Stimulated activated CD4-positive, alpha-beta T cell treated with anti-CD3 and anti-CD28 coated beads, TNF-alpha, amount 100 ng/mL, for 24 hours (primary cell): Measurements from ENCODE around the gene KCND2.
"Not testable (repeated sequence)": the region's sequence is repeated elsewhere in the genome, so short reads cannot be mapped to it uniquely, and the experiment has no call there.

Experiments
- DNase-seq, 3 experiments: peaks; one replicate each; pipeline ENCODE4 v3.0.0-alpha.2; 2020; ENCODE audit warnings: low read depth in 3 of 3

Gene KCND2

GRCh38 chr7:120742372-120742771, 469.4 kb downstream of the KCND2 start:
- no peak for DNase-seq

- no peak for DNase-seq
Measured at GRCh38 chr7:120743128-120743527, 470.2 kb downstream of the KCND2 start.

GRCh38 chr7:120760050-120760449, 487.1 kb downstream of the KCND2 start:
- DNase-seq: no peak

DNA sequence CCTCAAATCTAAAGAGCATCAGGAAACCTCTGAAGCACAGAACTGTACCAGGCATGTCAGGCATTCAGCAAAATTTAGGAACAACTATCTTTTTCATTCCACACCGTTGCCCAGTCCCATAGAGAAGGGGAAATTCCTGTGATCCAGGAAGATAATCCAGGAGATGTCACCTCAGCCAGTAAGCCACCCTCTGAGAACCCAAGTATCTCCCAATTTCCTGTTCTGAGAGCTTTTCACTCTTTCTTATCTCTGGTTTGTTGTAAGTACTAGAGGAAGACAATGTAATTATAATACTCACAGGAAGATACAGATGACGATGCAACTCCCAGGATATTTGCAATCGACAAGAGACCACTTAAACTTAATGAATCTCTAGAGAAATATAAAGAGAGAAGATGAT, 487.9 kb downstream of the KCND2 start:
- DNase-seq: no peak

DNA sequence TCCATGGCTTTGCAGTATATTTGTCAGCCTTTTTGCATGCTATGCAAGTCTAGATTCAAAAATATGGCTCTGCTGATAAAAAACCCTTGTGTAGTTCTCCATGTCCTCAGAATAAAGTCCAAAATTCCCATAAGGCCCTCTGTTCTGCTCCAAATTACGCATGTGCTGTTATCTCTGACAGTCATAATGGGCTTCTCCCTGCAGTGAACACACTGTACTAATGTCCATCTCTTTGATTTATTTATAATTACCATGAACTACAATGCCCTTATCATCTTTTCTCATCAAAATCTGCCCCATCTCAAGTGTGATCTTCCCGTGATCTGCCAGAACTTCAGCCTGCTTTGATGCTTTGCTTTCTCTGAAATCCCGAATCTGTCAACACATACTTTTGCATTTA, 497.2 kb downstream of the KCND2 start:
- DNase-seq: no peak

GRCh38 chr7:120774481-120774880, 501.5 kb downstream of the KCND2 start:
- DNase-seq: no peak

- DNase-seq: no peak
Measured at GRCh38 chr7:120775755-120776154, 502.8 kb downstream of the KCND2 start.

DNA sequence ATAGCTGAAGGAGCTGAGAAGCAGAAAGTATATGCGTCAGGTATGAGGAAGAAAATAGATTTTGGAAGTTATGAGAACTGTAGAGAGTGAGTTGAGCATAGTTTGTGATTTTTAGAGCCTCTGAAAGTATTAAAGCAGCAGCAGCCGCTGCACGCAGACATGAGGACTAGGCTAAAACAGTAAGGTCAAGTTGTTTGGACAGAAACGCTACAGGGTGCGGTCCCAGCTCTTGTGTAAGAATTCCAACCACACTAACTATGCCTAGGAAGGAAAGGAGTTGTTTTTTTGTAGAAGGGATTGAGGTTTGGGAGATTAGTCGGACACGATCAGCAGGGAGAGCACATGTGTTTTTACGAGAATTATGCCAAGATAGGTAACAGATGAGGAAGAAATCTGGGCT, 506.1 kb downstream of the KCND2 start:
- DNase-seq: not testable (repeated sequence)

DNA sequence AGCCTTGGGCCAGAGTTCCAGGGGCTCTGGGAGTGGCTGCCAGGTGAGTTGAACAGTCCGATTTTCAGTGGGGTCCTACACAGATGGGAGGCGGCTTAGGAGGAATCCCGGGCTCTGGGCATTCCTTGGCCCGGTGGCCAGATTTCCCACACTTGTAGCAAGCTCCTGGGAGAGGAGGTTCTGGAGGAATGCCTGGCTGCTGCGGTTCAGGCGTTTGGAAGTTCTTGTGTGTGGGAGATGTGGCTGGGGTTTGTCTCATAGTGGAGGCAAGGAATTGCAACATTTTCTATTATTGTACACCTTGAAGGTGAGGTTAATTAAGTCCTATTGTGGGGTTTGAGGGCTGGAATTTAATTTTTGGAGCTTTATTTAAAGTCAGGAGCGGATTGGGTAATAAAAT, 507.5 kb downstream of the KCND2 start:
- not testable (repeated sequence) for DNase-seq

DNA sequence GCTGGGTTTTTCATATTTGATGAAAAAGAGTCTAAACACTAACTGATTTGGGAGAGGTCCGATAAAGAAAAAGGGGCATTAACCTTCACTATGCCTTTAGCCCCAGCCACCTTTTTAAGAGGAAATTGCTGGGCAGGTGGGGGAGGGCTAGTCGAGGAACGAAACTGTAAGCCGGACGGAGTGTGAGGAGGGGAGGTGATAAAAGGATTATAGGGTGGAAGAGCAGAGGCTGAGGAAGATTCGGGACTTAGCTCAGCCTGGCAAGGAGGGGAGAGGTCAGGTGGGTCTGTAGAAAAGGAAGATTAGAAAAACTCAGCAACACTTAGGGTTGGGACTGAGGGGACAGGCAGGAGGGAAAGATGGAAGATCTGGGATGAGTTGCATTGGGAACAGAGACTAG, 508.0 kb downstream of the KCND2 start:
- no peak for DNase-seq

DNA sequence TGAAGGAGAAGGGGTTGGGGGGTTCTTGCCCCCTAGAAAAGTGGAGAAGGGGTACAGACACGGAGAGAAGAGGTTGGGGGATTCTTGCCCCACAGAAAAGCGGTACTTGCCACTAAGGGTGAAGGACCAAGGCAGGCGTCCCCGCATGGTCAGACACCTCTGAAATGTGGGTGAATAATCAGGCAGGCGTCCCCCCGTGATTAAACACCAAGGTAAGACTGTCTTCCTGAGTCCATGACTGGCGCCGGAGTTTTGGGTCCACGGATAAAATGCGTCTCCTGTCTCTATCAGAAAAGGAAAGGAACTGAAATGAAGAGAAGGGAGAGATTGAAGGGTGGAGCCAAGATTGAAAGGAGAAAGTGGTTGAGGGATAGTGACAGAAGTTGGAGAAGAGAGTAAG, 508.9 kb downstream of the KCND2 start:
- not testable (repeated sequence) for DNase-seq

DNA sequence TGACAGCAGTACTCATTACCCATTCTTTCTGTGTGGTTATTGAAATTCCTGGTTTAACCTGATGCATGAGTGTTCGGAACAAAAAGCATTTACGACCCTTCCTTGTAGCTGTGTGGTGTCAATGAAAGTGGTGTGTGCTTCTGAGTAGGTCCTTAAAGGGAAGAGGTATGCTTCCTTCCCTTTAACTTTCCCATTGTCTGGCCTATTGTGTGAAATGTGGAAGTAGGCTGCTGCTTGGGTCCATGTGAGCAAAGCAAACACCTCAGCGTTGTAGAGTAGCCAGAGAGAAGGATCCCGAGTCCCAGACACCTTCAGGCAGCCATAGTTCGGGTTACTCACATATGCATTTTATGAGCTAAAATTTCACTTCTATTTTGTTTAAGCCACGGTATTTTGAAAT, 510.3 kb downstream of the KCND2 start:
- no peak for DNase-seq

DNA sequence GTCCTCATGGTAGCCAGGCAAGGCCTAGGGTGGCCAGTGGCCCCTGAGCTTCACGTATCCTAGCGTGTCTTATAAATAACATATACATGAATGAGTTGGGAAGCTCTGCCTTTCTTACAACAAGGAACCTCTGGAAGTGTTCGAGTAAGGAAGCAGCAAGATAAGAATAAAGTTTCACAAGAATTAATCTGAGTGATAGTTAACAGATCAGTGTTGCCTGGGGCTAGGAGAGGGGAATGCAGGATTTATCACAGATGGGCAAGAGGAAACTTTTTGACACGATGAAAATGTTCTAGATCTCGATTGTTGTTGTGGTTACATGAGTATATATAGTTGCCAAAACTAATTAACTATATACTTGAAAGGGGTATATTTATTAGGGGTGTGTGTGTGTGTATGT, 510.7 kb downstream of the KCND2 start:
- no peak for DNase-seq

DNA sequence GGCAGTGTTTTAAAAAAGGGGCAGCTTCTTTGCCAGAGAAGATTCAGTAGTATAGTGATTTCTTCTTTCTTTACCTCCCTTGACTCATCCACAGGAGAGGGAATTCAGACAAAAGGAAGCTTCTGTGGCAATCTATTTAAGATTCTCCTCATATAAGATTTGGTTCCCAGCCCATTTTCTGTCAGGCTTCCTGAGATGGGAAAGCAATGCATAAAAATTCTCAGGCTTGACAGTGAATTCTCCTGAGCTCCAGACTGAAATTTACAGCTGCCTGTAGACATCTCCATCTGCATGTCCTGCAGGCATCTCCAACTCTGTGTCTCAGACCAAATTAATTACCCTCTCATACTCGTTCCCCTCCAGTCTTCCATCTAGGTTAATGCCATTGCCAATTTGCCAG, 512.1 kb downstream of the KCND2 start:
- no peak for DNase-seq

- peak; percentile 42 to 63 (median 43) for DNase-seq
Measured at GRCh38 chr7:120792091-120792860, 519.3 kb downstream of the KCND2 start.

- no peak for DNase-seq
Measured at GRCh38 chr7:120792861-120793130, 519.8 kb downstream of the KCND2 start.

DNA sequence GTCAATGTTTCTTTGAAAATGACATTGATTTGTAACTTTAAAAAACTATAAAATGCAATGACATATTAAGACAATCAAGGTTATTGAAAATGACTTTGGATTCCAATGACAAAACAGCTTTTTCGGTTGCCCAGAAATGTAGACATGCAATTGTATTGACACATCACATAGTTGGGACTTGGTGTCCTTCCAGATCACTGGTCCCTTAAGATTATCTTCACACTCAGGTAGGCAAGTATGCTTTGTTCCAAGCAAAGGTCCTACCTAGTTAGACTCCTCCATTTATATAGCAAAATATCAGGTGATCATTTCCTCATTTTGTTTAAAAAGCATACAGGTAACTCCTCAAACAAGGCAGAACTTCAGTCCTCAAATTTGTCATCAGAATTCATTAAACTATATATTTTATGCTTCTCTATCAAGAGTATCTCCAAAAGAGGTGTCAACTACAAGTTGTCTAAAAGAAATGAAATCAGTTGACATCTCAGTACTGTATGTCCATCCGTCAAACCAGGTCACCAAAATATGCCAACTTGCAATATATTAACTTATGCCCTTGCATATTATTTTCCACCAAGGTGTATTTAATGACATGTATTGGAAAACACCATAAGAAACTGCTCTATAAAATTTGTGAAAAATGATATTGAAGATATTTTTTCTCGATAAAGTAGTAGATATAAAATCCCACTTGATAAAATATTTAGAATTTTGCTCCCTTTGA, 520.4 kb downstream of the KCND2 start:
- no peak for DNase-seq

- no peak for DNase-seq
Measured at GRCh38 chr7:120794106-120794729, 521.2 kb downstream of the KCND2 start.

DNA sequence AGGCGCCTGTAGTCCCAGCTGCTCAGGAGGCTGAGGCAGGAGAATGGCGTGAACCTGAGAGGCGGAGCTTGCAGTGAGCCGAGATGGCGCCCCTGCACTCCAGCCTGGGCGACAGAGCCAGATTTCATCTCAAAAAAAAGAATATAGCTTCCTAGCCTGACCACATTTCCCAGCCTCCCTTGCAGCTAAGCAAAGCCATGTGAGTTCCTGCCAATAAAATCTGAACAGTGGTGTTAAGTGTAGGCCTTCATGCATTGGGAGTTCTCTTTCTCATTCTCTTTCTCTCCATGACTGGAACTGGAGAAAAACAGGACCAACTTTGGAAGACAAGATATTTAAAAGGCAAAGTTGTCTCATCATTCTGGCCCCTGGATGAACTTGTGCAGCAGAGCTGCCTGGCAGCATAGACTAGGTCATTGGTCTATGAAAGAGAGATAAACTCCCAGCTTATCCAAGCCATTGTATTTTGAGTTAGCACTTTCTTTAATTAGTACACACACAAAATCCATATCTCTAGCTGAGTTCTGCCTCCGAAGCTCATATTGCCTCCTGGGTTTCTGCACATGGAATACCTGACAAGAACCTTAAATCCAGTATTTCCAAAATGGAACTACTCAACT, 524.2 kb downstream of the KCND2 start:
- DNase-seq: no peak

- no peak for DNase-seq
Measured at GRCh38 chr7:120799147-120799546, 526.2 kb downstream of the KCND2 start.
